OCI-LY3 (cell line): Measurements from ENCODE around the gene USE1.

Experiments used
- EZH2phosphoT487 ChIP-seq: fragments of 200-600 bp; shearing (Covaris generic); IDR thresholded peaks from 2 replicates; pipeline ENCODE4 v1.6.1; 2018; ENCODE audit warnings: antibody characterized with exemption, mixed run types, low read depth
- TF ChIP-seq, protein P1 (sequence below): fragments of 200-600, 300-600 bp; sonication (generic); IDR thresholded peaks from 2 replicates; pipeline ENCODE4 v1.5.1; 2014; ENCODE audit warnings: antibody characterized with exemption, low read length, low read depth

DNA sequence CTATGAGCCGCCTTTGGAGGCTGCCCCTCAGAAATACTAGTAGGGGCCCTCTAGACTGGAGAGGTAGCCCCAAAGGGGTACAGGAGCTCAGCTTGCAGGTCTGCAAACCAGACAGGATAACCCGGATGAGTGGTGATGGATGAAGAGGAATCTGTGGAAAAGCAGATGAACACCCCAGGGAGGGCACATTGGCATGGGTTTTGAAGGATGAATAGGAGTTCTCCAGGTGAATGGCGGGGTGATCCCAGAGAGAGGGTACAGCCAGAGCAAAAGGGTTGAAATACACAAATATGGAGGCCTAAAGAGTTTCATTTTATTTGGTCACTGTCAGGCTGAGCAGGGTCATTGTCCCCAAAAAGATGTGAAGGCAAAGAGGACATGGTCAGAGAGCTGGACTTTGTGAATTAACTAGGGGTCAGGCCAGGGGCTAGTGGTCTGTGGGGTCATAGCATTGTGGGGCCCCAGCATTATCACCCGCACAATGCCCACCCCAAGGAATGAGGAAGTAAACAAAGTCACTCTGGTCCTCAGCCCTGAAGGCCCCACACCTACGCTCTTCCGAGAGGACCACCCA is 25.8 kb downstream of the USE1 start:
- TF ChIP-seq, protein P1, sequence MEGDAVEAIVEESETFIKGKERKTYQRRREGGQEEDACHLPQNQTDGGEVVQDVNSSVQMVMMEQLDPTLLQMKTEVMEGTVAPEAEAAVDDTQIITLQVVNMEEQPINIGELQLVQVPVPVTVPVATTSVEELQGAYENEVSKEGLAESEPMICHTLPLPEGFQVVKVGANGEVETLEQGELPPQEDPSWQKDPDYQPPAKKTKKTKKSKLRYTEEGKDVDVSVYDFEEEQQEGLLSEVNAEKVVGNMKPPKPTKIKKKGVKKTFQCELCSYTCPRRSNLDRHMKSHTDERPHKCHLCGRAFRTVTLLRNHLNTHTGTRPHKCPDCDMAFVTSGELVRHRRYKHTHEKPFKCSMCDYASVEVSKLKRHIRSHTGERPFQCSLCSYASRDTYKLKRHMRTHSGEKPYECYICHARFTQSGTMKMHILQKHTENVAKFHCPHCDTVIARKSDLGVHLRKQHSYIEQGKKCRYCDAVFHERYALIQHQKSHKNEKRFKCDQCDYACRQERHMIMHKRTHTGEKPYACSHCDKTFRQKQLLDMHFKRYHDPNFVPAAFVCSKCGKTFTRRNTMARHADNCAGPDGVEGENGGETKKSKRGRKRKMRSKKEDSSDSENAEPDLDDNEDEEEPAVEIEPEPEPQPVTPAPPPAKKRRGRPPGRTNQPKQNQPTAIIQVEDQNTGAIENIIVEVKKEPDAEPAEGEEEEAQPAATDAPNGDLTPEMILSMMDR: no peak
- TF ChIP-seq EZH2phosphoT487: no peak
